ENCODE results near the gene AMPH.

Gene AMPH

GRCh38 chr7:38630720-38631673 lies at the start of gene AMPH:
Gene AMPH (minus strand): TSS chr7:38631373. CDS start chr7:38631351, 22 bp downstream.
- DNase-seq = no peak

DNA sequence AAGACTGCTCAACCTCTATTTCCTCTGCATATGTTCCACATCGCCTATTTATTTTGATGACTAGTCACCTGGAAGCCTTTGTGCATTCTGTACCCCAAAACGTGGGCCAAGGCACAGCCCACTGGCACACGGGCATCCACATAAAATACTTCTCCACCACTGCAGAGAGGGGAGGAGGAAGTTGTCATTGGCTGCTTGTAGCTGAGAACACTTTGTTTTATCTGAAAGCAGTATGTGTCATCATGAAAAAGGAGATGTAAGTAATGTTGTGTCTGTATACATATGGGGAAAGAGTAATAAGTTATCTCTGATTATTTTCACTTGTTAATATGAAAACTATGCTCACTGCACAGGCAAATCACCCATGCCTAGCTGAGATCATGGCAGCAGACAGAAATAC lies 48.2 kb upstream of the AMPH start:
- no peak for DNase-seq

GRCh38 chr7:38678698-38679054 lies 47.5 kb upstream of the AMPH start:
- no peak for DNase-seq

DNA sequence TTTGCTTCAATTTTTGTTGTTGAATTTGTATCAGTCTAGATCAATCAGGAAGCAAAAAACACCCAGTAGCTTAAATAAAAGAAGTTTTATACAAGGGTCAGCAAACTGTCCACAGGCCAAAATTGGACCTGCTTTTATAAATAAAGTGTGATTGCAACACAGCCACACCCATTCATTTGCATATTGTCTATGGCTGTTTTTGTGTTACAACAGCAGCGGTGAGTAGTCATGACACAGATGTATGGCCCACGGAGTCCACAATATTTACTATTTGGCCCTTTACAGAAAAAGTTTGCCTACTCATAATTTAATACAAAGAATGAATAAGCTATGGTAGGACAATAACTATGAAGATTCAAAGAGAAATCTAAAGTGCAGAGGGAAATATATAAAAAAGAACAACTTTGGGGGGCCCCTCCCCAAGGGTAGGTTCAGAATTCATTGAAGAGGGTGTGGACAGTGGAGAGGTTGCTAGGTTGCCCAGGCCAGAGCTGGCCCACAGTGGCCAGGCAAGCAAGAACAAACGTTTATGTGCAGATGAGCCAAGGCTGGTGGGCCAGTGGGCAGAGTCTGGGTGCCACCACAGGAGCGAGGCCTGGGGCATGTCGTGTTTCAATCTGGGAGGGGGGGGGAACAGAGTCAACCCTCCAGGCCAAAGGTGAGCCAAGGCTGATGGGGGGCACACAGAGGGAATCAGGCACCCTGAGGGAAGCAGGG lies 47.0 kb upstream of the AMPH start:
- no peak for DNase-seq

DNA sequence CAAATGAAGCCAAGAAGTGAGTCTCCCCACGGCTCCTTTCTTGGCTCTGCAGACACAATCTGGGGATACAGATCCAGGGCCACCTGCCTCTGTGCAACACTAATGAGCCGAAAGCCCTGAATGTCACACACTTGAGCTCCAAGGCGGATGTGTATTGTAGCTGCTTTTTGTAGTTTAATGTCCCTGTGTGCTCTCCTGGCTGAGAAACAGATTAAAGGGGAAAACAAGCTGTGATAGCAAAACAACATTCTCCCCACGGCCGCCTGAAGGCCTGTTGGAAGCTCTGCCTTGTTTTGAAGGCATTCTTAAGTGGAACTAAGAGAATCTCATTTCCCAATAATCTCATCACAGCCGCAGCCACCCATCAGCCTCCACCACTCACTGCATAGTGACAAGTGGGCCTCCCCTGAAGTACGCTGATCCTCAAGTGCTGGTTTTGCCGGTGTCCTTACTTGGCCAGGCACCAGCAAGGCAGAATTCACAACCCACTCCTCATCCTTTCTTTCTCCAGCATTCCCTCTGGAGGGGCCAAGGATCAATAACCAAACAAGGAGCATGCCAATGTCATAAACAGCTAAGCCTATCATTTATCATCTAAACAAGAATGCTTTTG lies 44.4 kb upstream of the AMPH start:
- no peak for DNase-seq

- no peak for DNase-seq
Measured at GRCh38 chr7:38674513-38674912, 43.3 kb upstream of the AMPH start.

GRCh38 chr7:38673795-38674194 lies 42.6 kb upstream of the AMPH start:
- no peak for DNase-seq

DNA sequence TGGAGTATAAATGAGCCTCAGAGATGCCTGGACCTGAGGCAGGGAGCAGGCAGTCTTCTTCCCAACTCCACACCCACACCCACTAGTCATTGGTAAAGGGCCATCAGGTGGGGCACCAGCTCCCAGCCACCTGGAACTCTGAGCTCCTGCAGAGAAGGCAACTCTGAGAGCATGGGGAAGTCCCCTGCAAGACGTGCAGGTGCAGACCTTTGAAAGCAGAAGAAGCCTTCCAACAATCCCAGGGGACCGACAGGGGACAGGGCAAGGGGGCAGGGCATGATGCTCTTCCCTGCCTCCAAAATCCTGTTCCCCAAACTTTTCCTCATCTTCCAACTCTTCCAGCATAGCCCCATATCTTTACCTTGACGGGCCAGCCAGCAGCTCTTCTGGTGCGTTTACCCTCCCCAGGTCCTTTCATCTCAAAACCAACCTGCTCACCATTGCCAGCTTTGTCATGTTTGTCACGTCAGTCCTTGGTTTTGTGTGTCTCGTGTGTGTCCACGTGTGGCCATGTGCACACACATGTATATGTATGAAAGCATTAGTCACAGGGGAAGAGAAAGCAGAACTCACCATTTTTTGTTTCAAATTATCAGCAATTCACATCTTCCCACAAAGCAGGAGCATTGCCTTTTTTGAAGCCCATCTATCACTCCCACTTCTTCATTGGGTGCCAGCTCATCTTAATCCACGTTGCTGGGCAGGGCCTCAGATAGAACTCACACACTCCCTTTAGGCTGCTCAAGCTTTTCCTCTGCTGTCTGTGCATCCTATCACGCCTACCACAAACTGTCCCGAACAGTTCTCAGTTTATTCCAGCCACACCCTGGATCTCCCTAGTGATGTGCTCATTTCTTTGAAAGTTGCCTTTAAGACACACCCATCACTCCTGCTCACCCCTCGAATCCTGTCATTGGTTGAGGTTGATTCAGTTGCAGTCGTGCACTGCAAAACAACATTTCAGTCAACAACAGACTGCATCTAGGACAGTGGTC lies 41.0 kb upstream of the AMPH start:
- DNase-seq = no peak

GRCh38 chr7:38669965-38670520 lies 38.9 kb upstream of the AMPH start:
- no peak for DNase-seq

DNA sequence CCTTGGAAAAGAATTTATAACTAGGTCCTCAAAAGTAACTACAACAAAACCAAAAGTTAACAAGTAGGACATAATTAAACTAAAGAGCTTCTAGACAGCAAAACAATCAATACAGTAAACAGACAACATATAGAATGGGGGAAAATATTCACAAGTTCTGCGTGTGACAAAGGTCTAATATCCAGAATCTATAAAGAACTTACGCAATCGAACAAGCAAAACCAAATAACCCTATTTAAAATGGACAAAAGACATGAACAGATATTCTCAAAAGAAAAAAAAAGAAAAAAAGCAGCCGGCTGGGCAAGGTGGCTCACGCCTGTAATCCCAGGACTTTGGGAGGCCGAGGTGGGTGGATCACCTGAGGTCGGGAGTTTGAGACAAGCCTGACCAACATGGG lies 33.8 kb upstream of the AMPH start:
- no peak for DNase-seq

DNA sequence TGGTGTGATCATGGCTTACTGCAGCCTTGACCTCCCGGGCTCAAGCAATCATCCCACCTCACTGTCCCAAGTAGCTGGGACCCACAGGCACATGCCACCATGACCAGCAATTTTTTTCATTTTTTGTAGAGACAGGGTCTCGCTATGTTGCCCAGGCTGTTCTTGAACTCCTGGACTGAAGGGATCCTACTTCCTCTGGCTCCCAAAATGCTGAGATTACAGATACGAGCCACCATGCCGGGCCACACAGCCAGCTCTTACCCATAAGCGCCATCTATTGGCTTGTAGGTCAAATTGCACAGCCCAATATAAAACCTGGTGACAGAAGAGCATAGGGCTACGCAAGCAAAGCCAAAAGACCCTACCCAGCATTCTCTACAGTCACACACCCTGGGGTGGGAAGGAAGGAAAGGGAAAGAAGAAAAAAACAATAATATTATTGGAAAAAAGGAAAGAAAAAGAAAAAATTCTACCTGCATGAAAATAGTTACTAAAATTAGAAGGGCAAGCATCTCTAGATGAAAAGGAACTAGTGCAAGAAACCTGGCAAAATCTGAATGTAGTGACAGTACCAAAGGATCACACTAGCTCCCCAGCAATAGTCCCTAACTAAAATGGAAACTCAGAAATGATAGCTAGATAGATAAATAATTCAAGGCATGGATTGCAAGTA lies 29.4 kb upstream of the AMPH start:
- peak; percentile 45 for DNase-seq

DNA sequence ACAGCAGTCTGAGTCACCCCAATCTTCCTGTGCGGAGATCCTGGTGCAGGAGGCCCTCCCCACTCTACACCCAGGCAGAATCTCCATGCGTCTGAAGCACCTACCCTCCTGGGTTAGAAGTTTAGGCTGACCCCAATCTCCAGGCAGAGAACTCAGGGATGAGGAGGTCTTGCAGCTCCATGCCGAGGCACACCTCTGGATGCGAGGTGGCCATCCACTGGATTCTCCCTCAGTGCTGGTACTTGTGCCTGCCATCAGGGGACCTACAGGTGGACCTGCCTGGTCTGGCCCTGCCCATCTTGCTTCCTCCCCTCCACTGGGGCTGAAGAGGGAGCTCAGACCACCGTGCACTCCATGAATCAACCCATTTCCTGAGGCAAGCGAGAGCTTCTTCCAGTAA lies 28.8 kb upstream of the AMPH start:
- no peak for DNase-seq

DNA sequence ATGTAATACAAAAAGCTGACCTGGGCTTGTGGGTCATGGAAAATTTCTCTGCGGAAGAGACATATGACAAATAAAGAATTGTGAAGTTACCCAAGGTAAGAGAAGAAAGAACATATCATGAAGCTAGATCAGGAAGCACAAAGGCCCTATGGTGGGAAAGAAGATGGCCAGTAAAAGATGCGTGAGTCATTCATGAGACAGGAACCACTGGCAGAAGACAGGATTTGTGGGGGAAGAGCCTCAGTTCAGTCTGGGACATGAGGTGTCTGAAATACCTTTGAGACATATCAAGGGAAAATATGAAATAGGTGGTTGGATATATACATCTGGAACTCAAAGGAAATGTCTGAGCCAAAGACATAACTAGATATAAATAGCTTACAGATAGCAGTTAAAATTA lies 27.7 kb upstream of the AMPH start:
- DNase-seq = no peak

GRCh38 chr7:38656968-38657367 lies 25.8 kb upstream of the AMPH start:
- no peak for DNase-seq

DNA sequence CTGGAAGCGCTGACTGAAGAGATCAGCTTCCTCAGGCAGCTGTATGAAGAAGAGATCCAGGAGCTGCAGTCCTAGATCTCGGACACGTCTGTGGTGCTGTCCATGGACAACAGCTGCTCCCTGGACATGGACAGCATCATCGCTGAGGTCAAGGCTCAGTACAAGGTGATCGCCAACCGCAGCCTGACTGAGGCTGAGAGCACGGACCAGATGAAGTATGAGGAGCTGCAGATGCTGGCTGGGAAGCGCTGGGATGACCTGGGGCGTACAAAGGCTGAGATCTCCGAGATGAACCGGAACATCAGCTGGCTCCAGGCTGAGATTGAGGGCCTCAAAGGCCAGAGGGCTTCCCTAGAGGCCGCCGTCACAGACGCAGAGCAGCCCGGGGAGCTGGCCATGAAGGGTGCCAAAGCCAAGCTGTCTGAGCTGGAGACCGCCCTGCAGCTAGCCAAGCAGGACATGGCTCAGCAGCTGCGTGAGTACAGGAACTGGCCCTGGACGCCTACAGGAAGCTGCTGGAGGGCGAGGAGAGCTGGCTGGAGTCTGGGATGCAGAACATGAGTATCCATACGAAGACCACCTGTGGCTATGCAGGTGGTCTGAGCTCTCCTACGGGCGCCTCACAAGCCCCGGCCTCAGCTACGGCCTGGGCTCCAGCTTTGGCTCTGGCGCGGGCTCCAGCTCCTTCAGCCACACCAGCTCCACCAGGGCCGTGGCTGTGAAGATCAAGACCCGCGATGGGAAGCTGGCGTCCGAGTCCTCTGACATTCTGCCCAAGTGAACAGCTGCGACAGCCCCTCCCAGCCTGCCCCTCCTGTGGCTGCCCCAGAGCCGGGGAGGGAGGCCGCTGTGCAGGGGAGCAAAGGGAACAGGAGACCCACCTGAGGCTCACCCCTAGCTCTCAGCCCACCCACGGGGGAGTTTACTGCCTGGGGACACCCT lies 24.9 kb upstream of the AMPH start:
- no peak for DNase-seq

DNA sequence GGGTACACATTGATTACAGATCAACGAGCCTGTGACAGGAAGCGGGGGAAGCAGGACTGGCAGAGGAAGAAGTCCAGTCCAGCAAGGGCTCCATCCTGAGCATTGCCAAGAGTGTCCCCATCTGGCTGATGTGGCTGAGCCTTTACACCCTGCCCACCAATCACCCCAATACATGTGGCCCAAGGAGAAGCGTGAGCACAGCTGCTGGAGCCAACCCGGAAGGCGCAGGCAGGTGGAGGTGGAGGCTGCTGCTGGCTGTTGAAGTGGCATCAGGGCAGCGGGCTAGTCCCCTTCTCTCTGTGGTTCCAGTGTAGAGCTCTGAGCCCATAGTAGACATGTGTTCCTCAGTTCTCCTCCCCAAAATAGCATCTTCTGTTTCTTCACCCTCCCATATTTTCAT lies 6.8 kb upstream of the AMPH start:
- no peak for DNase-seq

- DNase-seq = no peak
Measured at GRCh38 chr7:38632411-38632810, 1.2 kb upstream of the AMPH start.

DNA sequence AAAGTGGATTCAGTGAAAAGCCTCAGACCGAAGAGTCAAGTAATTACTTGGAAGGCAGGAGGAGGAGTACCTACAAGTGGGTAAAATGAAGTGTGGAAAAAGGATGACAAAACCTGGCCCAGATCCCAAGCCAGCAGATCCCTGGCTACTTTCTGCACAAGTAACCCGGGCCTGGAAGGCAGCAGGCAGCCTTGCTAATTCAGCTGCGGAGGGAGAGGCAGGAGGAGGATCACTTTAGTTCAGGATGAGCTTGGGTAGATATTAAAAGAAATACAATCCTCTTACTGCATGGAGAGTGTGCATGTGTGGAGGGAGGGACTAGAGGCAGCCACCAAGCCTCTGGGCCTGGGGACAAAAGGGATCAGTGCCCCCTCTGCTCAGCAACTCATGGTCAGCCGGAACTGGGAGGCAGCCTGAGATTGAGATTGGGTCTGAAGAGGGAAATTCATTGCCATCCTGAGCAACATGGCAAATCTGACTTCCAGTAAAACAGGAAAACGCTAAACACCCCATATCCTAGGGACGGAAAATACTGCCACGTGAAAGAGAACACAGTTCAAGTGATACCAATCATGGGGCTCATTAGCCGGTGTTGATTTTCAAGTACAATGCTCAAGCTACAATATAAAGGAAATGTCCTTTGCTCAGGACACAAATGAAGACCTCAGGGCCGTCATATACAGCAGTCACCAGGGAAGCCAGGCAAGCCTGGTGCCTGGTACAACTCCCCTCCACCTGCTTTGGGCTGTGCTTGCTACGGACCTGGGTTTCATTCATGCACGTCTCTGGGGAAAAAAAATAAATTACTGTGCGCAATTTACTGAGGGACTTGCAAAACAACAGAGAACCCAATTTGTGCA lies 1.3 kb downstream of the AMPH start:
- DNase-seq = no peak

DNA sequence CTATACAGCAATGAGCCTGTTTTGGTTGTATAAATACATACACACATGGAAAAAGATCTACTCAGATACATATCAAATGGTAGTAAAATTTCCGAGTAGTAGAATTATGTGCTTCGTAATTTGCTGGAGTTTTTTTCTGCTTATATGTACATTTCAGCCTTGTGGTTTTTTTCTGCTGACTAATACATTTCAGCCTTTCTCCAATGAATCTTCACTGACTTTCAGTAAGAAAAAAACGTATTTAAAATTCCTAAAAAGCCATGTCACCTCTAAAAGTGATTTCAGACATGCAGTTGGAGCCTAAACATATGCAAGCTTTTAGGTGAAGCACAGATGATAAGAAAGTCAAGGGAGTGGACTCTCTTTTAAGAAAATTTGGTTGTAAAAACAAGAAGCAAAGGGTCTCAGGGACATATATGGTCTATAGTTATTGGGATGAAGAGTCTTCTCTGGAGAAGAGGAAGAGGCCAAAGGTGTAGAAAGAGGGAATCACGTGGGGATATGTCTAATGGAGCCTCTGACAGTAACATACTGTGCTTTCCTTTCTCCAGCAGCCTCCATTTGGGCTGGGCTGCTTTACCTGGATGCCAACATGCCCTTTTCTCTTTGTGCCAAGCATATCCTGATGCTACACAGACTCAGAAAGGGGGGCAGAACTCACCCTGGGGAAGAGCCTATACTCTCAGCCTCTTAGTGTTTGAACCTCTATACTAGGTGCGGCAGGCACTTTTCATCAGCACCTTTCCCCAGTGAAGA lies 2.4 kb downstream of the AMPH start:
- no peak for DNase-seq

All from CD4-positive, alpha-beta T cell treated with Interleukin-10 for 1 hour (primary cell).